ENCODE data around the gene C1orf35.

The C1orf35 gene

DNA sequence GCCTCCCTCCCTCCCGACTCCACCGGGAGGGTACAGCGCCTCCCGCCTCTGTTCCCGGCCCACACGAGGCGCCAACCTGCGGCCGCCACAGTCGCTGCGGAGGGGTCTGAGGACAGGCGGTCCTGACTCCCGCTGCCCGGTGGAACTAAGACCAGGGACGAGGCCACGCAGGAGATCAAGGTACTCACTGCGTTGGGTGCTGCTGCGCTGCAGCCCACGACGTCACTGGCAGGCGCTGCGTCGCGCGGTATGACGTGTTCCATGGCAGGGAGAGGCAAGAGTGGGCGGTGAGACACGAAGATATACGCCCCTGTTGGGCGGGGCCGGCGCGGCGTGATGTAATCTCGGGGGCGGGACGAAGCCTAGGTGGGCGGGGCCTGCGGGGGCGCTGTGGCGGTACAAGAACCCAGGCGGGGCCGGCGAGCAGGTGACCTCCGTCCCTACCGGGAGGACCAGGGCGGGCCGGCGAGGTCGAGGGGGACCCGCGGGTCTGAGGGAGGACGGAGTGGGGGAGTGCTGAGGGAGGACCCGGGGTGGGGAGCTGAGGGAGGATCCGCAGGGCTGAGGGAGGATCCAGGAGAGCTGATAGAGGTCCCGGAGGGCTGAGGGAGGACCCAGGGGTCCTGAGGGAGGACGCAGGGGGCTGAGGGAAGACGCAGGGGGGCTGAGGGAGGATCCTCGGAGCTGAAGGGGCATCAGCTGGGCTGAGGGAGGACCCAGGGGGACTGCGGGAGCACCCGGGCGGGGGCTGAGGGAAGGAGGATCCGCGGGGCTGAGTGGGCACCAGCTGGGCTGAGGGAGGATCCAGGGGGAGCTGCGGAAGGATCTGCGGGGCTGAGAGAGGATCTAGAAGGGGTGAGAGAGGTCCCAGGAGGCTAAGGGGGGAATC, 6.2 kb upstream of the C1orf35 start, which contains the start of gene MRPL55:
MRPL55 (minus strand) TSS at position 227 of the 889 bp plus-strand sequence. CDS start 1,039 bp downstream, outside the sequence.
- DNase-seq, result peak; percentile 97

DNA sequence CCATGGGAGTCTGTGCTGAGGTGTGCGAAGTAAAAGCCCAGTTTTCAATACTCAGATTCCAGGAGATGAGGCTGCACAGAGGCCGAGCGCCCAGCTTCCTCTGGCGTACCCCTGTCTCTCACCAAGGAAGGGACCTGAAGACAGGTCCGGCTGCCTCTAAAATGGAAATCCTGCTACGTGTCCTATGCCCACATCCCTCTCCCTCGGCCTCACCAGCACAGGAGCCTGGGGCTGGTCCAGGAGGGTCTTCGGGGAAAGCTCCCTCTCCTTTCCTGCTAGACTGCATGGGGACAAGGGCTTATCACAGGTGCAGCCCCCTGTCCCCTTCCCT, 5.6 kb upstream of the C1orf35 start:
- no peak for DNase-seq

DNA sequence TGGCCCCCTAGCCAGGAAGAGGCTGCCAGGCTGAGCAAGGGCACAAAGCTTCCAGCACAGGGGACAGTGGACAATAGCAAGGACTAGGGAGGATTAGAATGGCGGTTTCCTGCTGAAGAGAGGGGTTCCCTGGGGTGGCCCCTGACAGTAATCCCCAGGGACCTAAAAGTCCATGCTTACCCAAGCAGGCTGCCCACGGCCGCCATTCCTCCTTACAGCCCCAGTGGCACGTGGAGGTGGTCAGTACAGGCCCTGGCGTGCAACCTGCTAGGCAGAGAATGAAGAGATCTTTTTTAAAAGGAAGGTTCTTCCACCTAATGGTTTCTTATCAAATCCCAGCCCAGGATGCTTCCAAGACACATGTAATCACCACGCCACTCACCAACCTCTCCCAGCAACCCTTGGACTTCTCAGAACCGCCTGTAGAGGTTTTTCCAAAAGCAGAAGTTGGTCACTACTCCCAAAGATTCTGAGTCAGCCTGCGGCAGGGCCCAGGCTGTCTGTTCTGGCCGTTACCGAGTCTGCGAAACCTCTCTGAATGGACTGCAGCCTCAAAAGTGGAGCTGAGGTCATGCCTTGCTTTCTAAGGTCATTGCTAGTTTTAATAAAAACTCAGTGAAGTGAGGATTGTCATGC, 5.0 kb upstream of the C1orf35 start:
- DNase-seq, result no peak

DNA sequence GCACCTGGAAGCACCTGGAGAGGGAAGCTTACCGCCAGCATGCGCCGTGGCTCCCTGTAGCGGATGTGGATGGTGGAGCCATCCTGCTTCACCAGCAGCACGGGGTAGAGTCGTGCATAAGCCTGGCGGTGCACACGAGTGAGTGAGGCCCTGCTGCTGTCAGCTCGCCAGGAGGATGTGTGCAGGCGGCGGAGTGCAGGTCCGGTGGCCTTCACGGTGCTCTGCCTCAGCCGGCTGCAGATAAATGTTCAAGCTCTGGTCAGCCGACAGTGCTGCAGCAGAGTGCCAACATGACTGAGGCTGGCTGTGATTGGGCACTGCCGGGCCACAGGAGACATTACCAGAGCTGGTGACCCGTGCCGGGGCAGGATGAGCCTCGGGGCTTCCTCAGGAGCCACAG, 4.5 kb upstream of the C1orf35 start:
- no peak for DNase-seq

DNA sequence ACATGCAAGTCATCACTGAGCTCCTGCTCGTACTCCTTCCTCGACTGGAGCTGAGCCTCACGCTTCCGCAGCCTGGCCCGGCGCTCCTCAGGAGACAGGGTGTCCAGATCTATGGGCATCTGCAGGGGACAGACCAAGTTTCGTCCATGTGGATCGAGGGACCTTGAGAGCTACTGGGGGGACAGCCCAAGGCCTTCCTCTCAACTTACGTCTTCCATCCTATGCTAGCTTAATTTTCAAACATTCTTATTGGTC, 3.6 kb upstream of the C1orf35 start:
- no peak for DNase-seq

- no peak for DNase-seq
These were observed 3.1 kb upstream of the C1orf35 start for GRCh38 chr1:228105996-228106799.

- no peak for DNase-seq
These were observed 2.3 kb upstream of the C1orf35 start for GRCh38 chr1:228105270-228105995.

- DNase-seq, result no peak
These were observed 1.6 kb upstream of the C1orf35 start for GRCh38 chr1:228104526-228105269.

- DNase-seq, result peak; percentile 78
These were observed 933 bp downstream of the C1orf35 start for GRCh38 chr1:228101994-228102790.

GRCh38 chr1:228101614-228101993, 1.5 kb downstream of the C1orf35 start:
- DNase-seq, result no peak

DNA sequence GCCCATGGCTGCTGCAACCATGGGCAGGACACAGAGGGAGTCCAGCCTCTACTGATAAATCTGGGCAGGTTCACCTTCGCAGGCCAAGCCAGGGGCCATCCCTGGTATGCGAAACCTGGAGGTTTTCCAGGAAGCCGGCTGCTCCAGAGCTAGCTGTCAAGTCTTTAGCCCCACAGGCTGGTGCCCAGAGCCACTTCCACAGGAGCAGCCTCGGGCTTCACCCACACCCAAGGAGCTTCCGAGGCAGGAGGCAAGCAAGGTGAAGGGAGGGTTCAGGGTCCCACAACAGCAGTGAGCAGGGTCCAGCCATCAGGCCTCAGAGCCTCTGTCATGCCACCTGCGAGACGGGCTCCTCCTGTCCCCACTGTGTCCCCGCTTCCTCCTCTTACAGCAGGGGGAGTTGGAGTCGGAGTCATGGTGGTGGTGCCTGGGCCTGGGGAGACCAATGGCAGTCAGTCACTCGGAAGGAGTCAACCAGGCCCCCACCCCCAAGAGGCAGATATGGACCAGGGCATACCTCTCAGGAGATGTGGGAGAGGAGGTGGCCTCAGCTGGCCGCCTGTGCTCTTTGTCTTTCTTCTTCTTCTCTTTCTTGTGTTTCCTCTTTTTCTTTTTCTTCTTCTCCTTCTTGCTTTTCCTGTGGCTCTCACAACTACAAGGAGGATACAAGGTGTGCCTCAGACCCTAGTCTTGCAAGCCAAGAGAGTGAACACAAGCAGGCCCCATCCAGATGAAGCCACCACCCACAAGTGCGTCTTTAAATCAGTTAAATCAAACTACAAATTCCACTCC, 2.1 kb downstream of the C1orf35 start:
- DNase-seq, result no peak

GRCh38 chr1:228099331-228099732, 3.8 kb downstream of the C1orf35 start:
- no peak for DNase-seq

DNA sequence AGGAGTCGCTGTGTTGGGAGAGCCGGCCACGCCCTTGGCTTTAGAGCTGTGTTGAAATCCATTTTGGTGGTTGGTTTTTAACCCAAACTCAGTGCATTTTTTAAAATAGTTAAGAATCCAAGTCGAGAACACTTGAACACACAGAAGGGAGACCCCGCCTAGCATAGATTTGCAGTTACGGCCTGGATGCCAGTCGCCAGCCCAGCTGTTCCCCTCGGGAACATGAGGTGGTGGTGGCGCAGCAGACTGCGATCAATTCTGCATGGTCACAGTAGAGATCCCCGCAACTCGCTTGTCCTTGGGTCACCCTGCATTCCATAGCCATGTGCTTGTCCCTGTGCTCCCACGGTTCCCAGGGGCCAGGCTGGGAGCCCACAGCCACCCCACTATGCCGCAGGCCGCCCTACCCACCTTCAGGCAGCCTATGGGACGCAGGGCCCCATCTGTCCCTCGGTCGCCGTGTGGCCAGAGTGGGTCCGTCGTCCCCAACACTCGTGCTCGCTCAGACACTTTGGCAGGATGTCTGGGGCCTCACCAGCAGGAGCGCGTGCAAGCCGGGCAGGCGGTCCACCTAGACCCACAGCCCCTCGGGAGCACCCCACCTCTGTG, 4.7 kb downstream of the C1orf35 start:
- DNase-seq, result no peak

DNA sequence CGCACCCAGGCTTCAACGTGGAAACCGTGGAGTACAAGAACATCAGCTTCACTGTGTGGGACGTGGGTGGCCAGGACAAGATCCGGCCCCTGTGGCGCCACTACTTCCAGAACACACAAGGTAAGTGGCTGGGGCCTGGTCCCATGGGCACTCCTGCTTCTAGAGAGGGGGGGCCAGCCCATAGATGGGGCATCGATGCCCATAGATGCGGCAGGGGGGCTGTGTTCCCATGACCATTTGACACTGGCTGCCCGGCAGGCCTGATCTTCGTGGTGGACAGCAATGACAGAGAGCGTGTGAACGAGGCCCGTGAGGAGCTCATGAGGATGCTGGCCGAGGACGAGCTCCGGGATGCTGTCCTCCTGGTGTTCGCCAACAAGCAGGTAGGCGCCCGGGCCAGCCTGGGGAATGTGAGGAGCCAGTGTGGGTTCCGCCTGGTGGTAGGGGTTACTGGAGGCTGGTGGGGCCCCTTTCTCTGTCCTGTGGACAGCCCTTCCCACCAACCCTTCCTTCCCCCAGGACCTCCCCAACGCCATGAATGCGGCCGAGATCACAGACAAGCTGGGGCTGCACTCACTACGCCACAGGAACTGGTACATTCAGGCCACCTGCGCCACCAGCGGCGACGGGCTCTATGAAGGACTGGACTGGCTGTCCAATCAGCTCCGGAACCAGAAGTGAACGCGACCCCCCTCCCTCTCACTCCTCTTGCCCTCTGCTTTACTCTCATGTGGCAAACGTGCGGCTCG, 5.6 kb downstream of the C1orf35 start:
- DNase-seq, result no peak

DNA sequence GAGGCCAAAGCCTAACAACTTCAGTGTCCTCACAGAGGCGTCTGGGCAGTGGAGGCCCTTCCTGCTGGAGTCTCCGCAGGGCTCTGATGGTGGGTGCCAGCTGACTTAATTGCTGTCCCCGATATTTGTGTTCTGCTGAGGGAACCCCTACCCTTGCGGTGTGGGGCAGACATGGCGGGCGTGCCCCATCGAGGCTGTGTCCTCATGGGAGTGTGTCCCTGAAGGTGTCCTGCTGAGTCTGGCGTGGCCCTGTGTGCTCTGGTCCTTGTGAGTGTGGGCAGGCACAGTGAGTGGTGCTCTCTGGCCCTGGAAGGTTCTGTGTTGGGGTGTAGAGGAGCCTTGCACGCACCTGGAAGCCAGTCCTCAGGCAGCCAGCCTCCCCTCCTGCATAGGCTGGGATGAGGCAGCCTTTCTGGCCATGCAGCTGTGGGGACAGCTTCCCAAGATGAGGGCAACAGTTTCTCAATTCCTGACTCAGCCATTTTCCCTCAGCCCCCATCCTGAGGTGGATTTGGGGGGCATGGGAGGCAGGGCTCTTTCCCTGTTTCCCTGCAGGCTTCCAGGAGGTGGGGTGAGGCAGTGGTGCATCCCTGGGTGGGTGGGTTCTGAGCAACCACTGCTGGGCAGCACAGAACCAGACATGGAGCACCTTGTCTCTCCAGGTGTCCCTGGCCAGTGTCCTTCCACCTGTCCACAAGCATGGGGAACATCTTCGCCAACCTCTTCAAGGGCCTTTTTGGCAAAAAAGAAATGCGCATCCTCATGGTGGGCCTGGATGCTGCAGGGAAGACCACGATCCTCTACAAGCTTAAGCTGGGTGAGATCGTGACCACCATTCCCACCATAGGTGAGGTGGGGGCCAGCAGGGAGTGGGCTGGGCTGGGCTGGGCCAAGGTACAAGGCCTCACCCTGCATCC, 6.5 kb downstream of the C1orf35 start:
- no peak for DNase-seq

- DNase-seq, result no peak
These were observed 7.2 kb downstream of the C1orf35 start for GRCh38 chr1:228095938-228096337.

GRCh38 chr1:228095161-228095560, 8.0 kb downstream of the C1orf35 start:
- no peak for DNase-seq

DNA sequence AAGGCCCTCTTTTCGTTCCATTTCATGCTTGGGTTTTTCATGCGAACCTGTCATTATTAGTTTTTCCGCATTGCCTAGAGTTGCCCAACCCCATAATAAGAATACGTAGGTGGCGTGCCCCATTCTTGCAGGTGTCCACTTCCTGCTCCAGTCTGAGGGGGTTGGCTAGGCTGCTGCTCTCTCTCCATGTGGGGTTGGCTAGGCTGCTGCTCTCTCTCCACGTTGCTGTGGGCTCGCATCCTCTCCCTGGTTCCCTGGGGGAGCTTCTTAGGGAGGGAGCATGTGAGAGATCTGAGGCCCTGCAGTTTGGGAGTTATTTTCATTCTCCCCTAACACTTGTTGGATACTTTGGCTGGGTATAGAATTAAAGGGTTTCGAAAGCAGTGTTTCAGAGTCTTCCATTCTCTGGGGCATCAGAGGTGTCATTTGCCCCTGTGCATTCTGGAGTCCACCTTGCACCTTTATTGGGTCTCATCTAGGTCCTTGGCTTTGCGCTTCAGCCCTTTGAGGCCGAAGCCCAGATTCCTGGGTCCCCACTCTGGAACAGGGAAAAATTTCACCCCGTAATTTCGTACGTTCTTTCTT, 8.6 kb downstream of the C1orf35 start:
- DNase-seq, result no peak

Data from hematopoietic multipotent progenitor cell treated with erythropoietin and hydrocortisone succinate and interleukin-3 and kit ligand, for 6 days (in vitro differentiated cells).